Neuron (in vitro differentiated cells): ENCODE results near the gene ACAT2.

Source experiments
- H2AFZ ChIP-seq: one replicate; pipeline ENCODE4 v1.6.1; 2013; ENCODE audit warnings: low read depth, mild to moderate bottlenecking, inconsistent platforms, low read length, moderate library complexity
- H3K27me3 ChIP-seq: one replicate; pipeline ENCODE4 v1.6.1; 2013; ENCODE audit warnings: low read length; ENCODE audit not compliant: insufficient read depth
- H3K36me3 ChIP-seq: one replicate; pipeline ENCODE4 v1.6.1; 2013; ENCODE audit warnings: low read length; ENCODE audit not compliant: insufficient read depth
- H3K4me1 ChIP-seq: one replicate; pipeline ENCODE4 v1.6.1; 2013; ENCODE audit warnings: low read length; ENCODE audit not compliant: insufficient read depth
- H3K4me3 ChIP-seq: 2 replicates; pipeline ENCODE4 v1.5.1; 2013; ENCODE audit warnings: mild to moderate bottlenecking, low read length, moderate library complexity
- H3K9me3 ChIP-seq: one replicate; pipeline ENCODE4 v1.6.1; 2013; ENCODE audit warnings: low read length

ACAT2 gene

DNA sequence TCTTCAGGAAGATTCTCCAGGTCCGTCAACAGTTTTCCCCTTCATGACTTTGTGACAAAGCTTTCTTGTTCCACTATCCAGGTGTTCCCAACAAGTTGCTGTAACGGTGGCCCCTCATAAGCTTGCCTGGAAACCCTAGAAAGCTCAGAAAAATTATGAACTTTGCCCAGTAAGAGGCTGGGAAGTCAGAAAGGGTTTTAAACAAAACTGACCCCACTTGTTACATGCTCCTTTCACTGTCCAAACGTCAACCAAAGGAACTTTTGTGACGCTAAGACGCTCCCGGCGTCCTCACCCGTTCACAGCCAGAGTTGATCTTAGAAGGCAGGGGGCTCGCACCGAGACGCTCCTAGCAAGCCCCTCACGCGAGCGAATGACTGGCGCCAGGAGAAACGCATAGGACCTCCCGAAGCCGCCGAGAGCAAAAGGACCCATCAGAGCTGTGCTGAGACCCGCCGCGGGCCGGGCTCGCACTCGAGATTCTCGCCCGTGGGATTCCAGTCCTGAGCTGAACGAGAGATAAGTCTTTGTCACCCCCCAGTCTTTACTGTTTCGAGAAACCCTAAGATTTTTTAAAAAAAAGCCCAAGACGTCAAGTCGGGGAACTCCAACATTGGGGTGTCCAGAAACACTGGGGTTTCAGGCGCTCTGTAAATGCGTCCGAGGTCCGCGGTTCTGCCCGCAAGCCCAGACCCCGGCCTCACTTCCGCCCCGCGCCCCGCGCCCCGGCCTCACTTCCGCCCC is 544 bp upstream of the ACAT2 start:
- Histone ChIP-seq H3K36me3 (peaks cover 47% of the 10 kb centered on the region), H3K9me3 (no peaks in the 10 kb centered on the region), H2AFZ (peak overlapping the region; percentile 89), H3K4me3 (peak overlapping the region; percentile 79), H3K4me1 (peaks cover 24% of the 10 kb centered on the region), H3K27me3 (no peaks in the 10 kb centered on the region)

DNA sequence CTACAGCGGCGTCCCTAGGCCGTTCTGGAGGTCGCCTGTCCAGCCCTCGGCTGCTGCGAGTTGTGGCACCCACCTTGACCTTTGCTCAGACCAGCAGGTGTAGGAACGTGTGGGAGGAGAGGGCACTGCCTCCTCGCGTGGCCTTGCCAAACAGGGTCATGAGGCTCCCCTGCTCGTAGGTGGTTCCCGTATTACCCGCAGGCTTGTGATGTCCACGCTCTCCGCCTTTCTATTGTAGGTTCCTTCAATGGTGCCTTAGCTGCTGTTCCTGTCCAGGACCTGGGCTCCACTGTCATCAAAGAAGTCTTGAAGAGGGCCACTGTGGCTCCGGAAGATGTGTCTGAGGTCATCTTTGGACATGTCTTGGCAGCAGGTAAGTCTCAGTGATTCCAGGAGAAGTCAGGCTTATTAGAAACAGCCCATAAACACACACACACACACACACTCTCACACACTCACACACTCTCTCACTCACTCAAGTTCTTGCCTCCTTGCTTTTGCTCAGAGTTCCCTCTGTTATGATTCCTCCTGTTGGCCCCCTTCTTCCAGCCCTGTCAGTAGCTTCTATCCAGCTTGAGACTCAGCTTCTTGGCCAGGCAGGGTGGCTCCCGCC is 942 bp downstream of the ACAT2 start:
- peaks cover 52% of the 10 kb centered on the region for H3K36me3 ChIP-seq
- no peaks in the 10 kb centered on the region for H3K27me3 ChIP-seq
- H3K9me3 ChIP-seq, result no peaks in the 10 kb centered on the region
- H3K4me1 ChIP-seq, result peaks cover 24% of the 10 kb centered on the region
- peak overlapping the region; percentile 89 for H2AFZ ChIP-seq
- peak overlapping the region; percentile 56 for H3K4me3 ChIP-seq

DNA sequence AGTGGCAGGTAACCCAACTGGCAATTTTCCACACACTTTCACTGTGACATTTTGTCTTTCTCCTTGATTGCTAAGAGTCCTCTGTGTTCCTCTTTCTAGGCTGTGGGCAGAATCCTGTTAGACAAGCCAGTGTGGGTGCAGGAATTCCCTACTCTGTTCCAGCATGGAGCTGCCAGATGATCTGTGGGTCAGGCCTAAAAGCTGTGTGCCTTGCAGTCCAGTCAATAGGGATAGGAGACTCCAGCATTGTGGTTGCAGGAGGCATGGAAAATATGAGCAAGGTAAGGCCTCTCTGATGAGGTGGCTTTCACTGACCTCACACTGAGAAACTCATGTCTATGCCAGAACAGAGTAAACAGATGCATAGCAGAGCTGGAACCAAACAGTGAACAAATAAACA is 5.1 kb downstream of the ACAT2 start:
- Histone ChIP-seq H3K4me1 (peaks cover 10% of the 10 kb centered on the region), H3K27me3 (no peaks in the 10 kb centered on the region), H3K9me3 (peaks cover 3% of the 10 kb centered on the region), H3K4me3 (no peak overlapping the region), H2AFZ (no peak overlapping the region), H3K36me3 (peaks cover 79% of the 10 kb centered on the region)

DNA sequence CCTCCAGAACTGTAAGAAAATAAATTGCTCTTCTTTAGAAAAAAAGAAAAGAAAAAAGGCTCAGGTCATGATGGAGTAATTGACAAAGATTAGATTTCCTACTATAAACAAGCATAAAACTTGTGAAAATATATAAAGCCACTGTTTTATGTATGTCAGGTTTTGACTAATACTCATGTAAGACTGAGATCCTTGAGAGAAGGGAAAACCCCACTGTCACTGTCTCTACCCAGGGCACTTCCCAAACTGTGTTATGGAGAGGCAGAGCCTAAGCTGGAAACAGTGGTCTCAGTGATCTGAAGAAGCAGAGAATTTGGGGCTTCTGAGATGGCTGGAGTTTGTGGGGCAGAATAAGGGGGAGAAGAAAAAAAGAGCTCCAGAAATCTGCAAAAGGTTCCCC is 7.6 kb downstream of the ACAT2 start:
- Histone ChIP-seq H3K4me1 (no peaks in the 10 kb centered on the region), H3K9me3 (peaks cover 4% of the 10 kb centered on the region), H3K27me3 (no peaks in the 10 kb centered on the region), H3K36me3 (peaks cover 91% of the 10 kb centered on the region), H2AFZ (no peak overlapping the region), H3K4me3 (no peak overlapping the region)

DNA sequence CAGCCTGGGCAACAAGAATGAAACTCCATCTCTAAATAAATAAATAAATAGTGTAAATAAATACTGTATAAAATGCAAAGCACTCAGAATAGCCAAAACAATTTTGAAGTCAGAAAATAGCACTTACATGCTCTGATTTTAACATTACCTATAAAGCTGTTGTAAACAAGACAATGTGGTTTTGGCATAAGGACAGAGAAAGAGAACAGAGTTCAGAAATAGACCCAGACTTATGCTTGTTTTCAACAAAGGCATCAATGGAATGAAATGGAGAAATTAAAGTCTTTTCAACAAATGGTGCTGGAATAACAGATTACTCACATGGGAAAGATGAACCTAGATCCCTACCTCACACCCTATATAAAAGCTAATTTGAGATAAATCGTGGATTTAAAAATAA is 10.4 kb downstream of the ACAT2 start:
- H3K36me3 ChIP-seq, result peaks cover 97% of the 10 kb centered on the region

DNA sequence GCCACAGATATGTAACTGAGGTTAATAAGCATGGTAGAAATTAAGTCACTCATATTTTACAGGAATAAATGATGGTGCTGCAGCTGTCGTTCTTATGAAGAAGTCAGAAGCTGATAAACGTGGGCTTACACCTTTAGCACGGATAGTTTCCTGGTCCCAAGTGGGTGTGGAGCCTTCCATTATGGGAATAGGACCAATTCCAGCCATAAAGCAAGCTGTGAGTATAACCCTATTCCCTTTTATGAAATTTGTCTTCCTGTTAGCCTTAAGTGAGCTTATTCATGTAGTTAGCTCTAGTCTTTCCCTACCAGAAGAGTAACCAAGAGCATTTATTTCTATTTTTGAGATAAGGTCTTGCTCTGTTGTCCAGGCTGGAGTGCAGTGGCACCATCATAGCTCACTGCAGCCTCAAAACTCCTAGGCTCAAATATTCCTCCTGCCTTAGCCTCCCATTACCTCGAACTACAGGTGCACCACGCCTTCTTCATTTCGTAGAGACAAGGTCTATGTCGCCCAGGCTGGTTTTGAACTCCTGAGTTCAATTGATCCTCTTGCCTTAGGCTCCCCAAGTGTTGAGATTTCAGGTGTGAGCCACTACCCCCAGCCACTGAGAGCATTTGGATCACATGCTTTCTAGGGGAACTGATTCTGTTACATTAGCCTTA is 15.5 kb downstream of the ACAT2 start:
- no peaks in the 10 kb centered on the region for H3K4me1 ChIP-seq
- H3K9me3 ChIP-seq, result no peaks in the 10 kb centered on the region
- peaks cover 99% of the 10 kb centered on the region for H3K36me3 ChIP-seq
- H3K27me3 ChIP-seq, result no peaks in the 10 kb centered on the region
- no peak overlapping the region for H3K4me3 ChIP-seq
- H2AFZ ChIP-seq, result no peak overlapping the region

More for the DNA sequence above, 10.4 kb downstream of the ACAT2 start:
- no peaks in the 10 kb centered on the region for H3K27me3 ChIP-seq
- H2AFZ ChIP-seq, result no peak overlapping the region
- H3K4me1 ChIP-seq, result no peaks in the 10 kb centered on the region
- no peak overlapping the region for H3K4me3 ChIP-seq
- peaks cover 4% of the 10 kb centered on the region for H3K9me3 ChIP-seq

DNA sequence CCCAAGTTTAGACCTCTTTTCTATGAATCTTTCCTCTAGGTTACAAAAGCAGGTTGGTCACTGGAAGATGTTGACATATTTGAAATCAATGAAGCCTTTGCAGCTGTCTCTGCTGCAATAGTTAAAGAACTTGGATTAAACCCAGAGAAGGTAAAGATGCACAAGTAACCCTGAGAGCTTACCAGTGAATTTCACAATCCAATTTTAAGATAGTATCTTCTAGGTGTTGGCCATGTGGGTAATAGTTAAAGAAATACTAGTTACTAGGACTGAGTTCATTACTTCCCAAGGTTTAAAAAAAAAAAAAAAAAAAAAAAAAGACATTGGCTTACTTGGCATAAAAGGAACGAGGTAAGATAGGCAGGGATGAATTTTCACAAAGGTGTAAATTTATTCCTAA is 16.3 kb downstream of the ACAT2 start:
- H3K4me1 ChIP-seq, result peaks cover 2% of the 10 kb centered on the region
- H3K27me3 ChIP-seq, result no peaks in the 10 kb centered on the region
- H3K4me3 ChIP-seq, result no peak overlapping the region
- peaks cover 99% of the 10 kb centered on the region for H3K36me3 ChIP-seq
- no peak overlapping the region for H2AFZ ChIP-seq
- H3K9me3 ChIP-seq, result no peaks in the 10 kb centered on the region

DNA sequence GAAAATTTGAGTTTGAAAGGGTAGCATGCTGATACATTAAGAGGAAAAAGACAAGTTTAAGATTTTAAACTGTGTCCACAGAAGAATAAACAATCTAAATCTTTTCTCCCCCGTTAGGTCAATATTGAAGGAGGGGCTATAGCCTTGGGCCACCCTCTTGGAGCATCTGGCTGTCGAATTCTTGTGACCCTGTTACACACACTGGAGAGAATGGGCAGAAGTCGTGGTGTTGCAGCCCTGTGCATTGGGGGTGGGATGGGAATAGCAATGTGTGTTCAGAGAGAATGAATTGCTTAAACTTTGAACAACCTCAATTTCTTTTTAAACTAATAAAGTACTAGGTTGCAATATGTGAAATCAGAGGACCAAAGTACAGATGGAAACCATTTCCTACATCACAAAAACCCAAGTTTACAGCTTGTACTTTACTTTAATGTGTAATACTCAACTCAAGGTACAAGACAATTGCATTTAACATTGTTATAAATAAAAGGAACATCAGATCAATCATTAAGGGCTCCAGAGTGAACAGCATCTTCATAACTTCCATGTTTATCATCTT is 16.8 kb downstream of the ACAT2 start:
- H3K27me3 ChIP-seq, result no peaks in the 10 kb centered on the region
- H2AFZ ChIP-seq, result no peak overlapping the region
- H3K4me1 ChIP-seq, result peaks cover 6% of the 10 kb centered on the region
- no peak overlapping the region for H3K4me3 ChIP-seq
- H3K36me3 ChIP-seq, result peaks cover 100% of the 10 kb centered on the region
- H3K9me3 ChIP-seq, result no peaks in the 10 kb centered on the region

DNA sequence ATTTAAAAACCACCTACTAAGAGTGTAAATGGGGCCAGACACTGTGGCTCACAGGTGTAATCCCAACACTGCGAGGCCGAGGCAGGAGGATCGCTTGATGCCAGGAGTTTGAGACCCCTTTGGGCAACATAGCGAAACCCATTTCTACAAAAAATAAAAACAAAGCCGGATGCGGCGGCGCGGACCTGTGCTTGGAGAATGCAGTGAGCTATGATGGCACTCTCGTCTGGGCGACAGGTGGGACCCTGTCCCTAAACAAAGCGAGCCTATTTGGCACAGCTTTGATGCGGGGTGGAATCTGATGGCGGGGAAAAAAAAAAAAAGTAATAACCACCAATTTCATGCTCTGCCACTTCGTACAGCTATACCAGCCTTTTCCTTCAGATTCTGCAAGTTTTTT is 26.4 kb downstream of the ACAT2 start:
- no peaks in the 10 kb centered on the region for H3K27me3 ChIP-seq
- no peaks in the 10 kb centered on the region for H3K9me3 ChIP-seq
- H2AFZ ChIP-seq, result no peak overlapping the region
- peak overlapping the region; percentile 66 for H3K4me3 ChIP-seq
- H3K4me1 ChIP-seq, result peaks cover 32% of the 10 kb centered on the region
- H3K36me3 ChIP-seq, result peaks cover 64% of the 10 kb centered on the region

DNA sequence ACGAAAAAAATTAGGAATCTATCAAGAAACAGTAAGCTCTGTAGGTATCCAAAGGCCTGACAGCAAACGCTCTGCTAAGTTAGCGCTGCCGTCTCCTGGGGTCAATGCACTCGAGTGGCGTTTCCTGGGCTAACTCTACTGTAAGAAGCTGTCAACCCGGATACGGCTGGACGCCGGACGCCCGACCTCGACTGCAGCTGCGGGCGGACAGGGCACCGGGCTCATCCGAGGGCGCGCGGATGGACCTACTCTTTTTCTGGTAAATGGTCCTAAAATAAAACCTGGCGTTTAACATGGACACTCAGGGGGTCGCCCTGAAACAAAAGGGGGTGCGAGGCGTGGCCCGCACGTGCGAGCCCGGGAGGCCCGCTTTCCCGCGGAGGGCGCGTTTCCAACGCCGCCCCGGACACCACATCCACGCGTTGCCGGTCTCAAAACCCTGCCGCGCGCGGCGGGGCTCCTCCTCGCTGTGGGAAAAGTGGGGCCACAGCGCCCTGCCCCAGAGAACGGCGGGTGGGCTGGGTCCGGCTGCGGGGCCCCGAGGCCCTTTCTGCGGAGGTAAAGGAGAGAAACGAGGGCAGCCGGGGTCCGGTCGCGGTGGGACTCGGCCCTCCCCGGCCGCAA is 27.0 kb downstream of the ACAT2 start:
- Histone ChIP-seq H3K9me3 (no peaks in the 10 kb centered on the region), H2AFZ (peak overlapping the region; percentile 39), H3K4me1 (peaks cover 29% of the 10 kb centered on the region), H3K27me3 (no peaks in the 10 kb centered on the region), H3K36me3 (peaks cover 60% of the 10 kb centered on the region), H3K4me3 (peak overlapping the region; percentile 66)

DNA sequence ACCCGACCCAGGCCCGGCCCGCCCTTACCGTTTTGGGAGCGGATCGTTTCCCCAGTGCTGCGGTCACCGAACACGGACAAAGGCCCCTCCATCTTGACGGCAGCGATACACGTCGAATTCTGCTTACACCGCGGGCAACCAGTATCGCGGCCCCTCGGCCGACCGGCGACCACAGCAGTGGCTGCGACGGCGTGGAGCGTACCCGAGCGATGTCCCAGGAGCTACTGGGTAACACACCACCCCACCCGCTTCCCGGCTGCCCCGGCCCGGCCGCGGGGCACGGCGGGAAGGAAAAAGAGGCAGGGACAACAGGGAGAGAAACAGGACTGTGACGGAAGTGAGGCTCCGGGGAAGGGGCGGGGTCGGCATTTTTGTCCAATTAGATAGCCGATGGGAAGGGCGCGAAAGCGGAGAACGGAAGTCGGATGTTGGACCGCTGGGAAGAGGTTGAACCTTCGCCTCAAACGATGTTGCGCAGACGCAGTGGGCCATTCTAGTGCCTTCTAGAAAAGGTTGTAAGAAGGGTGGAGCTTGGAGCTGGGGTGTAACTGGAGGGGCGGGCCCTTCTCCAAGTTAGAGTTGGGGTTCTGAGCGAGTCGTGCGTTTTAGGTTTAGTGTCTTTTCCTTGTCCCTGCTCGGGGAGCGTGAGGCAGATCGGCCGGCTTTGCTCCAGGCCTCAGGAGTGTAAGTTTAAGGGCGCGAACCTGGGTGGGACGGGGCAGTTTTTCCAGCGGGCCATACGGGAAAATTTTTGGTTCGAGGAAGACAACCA is 27.7 kb downstream of the ACAT2 start, which contains the start of gene TCP1:
Gene TCP1, minus strand, starts transcription at position 226 of the 772 bp plus-strand sequence. Its CDS starts 134 bp downstream, at position 92.
- Histone ChIP-seq H3K4me1 (peaks cover 29% of the 10 kb centered on the region), H2AFZ (peak within 1 kb of the TSS; percentile 47), H3K27me3 (no peaks in the 10 kb centered on the region), H3K9me3 (no peaks in the 10 kb centered on the region), H3K4me3 (peak within 1 kb of the TSS; percentile 66), H3K36me3 (peaks cover 62% of the 10 kb centered on the region)
